Activated CD4-positive, alpha-beta T cell treated with anti-CD3 and anti-CD28 coated beads for 24 hours (primary cell): Measurements from ENCODE around the gene PUS7.
"Not testable (repeated sequence)": the region's sequence is repeated elsewhere in the genome, so short reads cannot be mapped to it uniquely, and the experiment has no call there.

Source experiments
- DNase-seq, 2 donors: peaks; one replicate each; pipeline ENCODE4 v3.0.0-alpha.2; 2020; ENCODE audit warnings: low read depth in 2 of 2

PUS7 gene, protein sequence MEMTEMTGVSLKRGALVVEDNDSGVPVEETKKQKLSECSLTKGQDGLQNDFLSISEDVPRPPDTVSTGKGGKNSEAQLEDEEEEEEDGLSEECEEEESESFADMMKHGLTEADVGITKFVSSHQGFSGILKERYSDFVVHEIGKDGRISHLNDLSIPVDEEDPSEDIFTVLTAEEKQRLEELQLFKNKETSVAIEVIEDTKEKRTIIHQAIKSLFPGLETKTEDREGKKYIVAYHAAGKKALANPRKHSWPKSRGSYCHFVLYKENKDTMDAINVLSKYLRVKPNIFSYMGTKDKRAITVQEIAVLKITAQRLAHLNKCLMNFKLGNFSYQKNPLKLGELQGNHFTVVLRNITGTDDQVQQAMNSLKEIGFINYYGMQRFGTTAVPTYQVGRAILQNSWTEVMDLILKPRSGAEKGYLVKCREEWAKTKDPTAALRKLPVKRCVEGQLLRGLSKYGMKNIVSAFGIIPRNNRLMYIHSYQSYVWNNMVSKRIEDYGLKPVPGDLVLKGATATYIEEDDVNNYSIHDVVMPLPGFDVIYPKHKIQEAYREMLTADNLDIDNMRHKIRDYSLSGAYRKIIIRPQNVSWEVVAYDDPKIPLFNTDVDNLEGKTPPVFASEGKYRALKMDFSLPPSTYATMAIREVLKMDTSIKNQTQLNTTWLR

DNA sequence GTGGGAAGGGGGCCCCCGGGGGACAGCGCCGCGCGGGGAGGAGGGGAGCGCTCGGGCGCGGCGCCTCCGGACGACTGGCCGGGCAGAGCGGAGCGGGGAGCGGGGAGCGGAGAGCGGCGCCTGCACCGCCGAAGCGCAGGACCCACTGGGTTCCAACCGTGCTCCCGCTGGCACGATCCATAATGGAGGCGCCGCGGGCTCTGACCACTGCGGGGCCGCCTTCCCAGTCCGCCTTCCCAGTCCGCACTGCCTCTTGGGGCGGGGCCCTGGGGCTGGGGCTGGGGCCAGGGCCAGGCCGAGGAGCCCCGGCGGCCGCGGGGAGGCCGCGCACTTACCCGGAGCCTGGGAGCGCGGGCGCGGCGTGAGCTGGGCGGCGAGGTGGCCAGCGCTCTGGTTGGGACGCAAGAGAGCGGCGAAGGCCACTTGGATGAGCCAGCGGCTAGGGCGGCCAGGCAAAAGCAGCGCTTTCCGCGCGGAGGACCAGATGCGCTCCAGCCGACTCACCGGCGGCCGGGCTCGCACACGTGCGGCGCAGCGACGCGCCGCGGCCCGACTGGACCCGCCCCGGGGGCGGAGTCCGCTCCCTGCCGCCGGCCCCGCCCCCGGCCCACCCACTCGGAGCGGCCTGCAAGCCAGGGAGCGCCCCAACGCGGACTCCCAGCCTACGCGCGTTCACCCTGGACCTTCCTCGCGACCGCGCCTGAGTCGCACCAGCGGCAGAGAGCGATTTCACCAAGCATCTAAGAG is at the start of gene PUS7:
PUS7 (minus strand) TSS at position 555 of the 747 bp plus-strand sequence. CDS start 13,759 bp downstream, outside the sequence.
- peak; percentile 67 to 81 for DNase-seq

DNA sequence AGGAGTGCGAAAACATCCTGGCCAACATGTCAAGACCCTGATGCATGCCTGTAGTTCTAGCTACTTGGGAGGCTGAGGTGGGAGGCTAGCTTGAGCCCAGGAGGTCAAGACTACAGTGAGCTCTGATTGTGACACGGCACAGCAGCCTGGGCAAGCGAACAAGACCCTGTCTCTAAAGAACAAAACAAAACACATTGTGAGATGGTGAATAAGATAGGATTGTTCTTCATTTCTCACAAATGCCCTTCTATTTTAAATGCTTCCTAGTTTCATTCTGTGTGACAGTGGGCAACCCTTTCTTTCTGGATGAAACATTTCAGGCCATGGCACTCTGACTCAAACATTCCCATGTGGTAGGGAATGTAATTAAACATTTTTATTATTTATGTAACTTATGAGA is 45.8 kb upstream of the PUS7 start:
- no peak for DNase-seq

GRCh38 chr7:105567024-105567423 is 45.0 kb upstream of the PUS7 start:
- DNase-seq, result no peak

GRCh38 chr7:105565190-105565589 is 43.1 kb upstream of the PUS7 start:
- DNase-seq, result no peak

DNA sequence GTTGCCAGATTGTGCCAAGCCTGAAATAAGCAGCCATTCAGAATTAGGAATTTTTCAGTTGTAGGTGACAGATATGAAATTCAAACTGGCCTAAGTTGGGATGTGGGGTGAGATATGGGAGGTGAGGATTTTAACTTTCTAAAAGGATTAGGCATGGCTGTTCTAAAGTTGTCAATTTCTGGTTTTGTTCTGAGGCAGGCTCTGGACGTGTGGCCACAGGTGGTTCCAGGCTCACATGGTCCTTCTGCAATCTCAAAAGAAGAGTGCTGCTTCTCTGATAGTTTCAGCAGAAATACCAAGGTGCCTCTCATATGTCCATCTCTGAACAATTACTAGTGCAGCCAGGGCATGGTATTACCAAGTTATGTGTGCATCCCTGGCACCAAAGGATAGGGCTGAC is 37.9 kb upstream of the PUS7 start:
- DNase-seq, result no peak

- DNase-seq, result no peak
These were observed 16.3 kb upstream of the PUS7 start for GRCh38 chr7:105538339-105538738.

- no peak for DNase-seq
These were observed 10.8 kb upstream of the PUS7 start for GRCh38 chr7:105532709-105533460.

- peak; percentile 83 to 88 for DNase-seq
These were observed 10.0 kb upstream of the PUS7 start, which contains the start of gene RINT1 for GRCh38 chr7:105531792-105532671. Gene RINT1, plus strand, starts transcription at chr7:105532201. Its CDS starts 115 bp downstream, at chr7:105532316.

GRCh38 chr7:105530546-105530945 is 8.5 kb upstream of the PUS7 start:
- DNase-seq, result no peak

GRCh38 chr7:105530126-105530525 is 8.1 kb upstream of the PUS7 start:
- no peak for DNase-seq

DNA sequence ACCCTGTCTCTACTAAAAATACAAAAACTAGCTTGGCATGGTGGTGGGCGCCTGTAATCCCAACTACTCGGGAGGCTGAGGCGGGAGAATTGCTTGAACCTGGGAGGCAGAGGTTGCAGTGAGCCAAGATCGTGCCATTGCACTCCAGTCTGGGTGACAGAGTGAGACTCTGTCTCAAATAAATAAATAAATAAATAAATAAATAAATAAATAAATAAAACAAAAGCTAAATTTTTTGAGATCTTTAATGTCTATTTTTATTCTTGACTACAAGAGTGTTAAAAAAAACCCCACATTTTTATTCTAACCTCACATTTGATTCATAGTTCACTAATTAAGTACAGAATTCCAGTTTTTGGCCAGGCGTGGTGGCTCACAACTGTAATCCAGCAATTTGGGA is 5.7 kb upstream of the PUS7 start:
- not testable (repeated sequence) for DNase-seq

- no peak for DNase-seq
These were observed 2.8 kb upstream of the PUS7 start for GRCh38 chr7:105524840-105525239.

DNA sequence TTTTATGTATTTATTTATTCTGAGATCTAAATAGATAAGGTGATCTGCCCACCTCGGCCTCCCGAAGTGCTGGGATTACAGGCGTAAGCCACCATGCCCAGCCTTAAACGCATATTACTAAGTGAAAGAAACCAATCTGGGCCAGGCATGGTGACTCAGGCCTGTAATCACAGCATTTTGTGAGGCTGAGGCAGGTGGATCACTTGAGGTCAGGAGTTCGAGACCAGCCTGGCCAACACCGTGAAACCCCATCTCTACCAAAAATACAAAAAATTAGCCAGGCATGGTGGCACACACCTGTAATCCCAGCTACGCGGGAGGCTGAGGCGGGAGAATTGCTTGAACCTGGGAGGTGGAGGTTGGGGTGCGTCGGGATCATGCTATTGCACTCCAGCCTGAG is 2.4 kb upstream of the PUS7 start:
- not testable (repeated sequence) for DNase-seq

- peak; percentile 13 to 33 for DNase-seq
These were observed 899 bp downstream of the PUS7 start for GRCh38 chr7:105521027-105521716.

DNA sequence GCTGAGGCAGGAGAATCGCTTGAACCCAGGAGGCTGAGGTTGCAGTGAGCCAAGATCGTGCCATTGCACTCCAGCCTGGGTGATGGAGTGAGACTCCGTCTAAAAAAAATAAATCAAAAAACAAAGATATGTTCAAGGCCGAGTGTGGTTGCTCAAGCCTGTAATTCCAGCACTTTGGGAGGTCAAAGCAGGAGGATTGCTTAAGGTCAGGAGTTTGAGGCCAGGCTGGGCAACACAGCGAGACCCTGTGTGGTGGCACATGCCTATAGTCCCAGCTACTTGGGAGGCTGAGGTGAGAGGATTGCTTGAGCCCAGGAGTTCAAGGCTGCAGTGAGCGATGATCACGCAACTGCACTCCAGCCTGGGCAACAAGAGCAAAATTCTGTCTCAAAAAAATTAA is 1.5 kb downstream of the PUS7 start:
- not testable (repeated sequence) for DNase-seq

DNA sequence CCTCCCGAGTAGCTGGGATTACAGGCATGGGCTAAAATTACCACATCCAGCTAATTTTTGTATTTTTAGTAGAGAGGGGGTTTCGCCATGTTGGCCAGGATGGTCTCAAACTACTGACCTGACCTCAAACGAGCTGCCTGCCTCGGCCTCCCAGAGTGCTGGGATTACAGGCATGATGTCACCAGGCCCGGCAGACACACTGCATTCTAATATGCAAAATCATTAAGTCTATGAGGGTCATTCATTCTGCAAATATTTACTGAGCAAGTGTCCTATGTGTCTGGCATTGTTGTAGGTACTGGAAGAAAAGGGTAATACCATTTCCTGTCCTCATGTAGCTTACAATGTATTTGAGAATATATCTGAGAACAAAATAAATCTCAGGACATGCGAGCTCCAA is 2.7 kb downstream of the PUS7 start:
- no peak for DNase-seq

- DNase-seq, result not testable (repeated sequence)
These were observed 6.5 kb downstream of the PUS7 start for GRCh38 chr7:105515610-105516009.

GRCh38 chr7:105512926-105513526 is 9.0 kb downstream of the PUS7 start:
- no peak for DNase-seq

GRCh38 chr7:105512415-105512814 is 9.7 kb downstream of the PUS7 start:
- DNase-seq, result no peak

DNA sequence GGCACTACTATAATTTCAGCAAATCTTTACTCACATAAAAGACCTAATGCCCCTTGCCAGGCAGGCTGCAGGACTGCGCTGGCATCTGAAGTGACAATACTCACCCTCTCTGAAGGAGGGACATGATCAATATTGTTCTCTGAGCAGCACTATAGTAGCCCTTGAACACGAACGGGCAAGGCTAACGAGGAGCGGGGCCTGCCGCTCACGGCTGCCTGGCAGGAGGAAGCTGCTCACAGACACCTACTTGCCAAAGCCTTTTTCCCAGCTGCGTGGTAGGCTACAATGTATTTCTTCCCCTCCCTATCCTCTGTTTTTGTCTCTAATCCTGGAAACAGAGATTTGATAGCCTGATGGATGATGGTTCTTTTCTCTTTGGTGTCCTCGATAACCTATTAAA is 19.9 kb downstream of the PUS7 start:
- DNase-seq, result no peak
